Thoracic aorta (tissue), 2 donors: ENCODE data around the gene CYP24A1. TPM values are rescaled to one million over a fixed set of nuclear protein-coding genes. Genes with fewer than 3 reads are reported as not detected.

Source experiments
- ATAC-seq: fragments of 150-250 bp; one replicate; pipeline ENCODE4 v1.8.0; 2017; ENCODE audit warnings: low read depth; ENCODE audit not compliant: insufficient number of reproducible peaks, low FRiP score
- DNase-seq: peaks from one replicate; pipeline ENCODE4 v3.0.0-alpha.2; 2020; ENCODE audit warnings: low spot score
- H3K27ac ChIP-seq, 2 donors: fragments of 200-600 bp; sonication (generic); 1 replicate in 1 of 2; 2 replicates in 1 of 2; pipeline ENCODE4 v1.5.1; 2016; ENCODE audit warnings: mild to moderate bottlenecking in 2 of 2, moderate library complexity in 2 of 2
- H3K27me3 ChIP-seq: fragments of 200-600 bp; sonication (generic); replicated peaks from 2 replicates; pipeline ENCODE4 v1.6.0; 2016; ENCODE audit warnings: mild to moderate bottlenecking; ENCODE audit not compliant: insufficient read depth
- H3K36me3 ChIP-seq: fragments of 200-600 bp; sonication (generic); one replicate; pipeline ENCODE4 v1.5.1; 2016
- H3K4me1 ChIP-seq, 2 donors: fragments of 200-600 bp; sonication (generic); 1 replicate in 1 of 2; 2 replicates in 1 of 2; pipeline versions ENCODE4 v1.5.1 to v1.6.0; 2016; ENCODE audit warnings: low read depth in 2 of 2, mild to moderate bottlenecking in 1 of 2; ENCODE audit not compliant: control insufficient read depth in 1 of 2
- H3K4me3 ChIP-seq: fragments of 200-600 bp; sonication (generic); 2 replicates; pipeline ENCODE4 v1.5.1; 2016; ENCODE audit warnings: mild to moderate bottlenecking
- H3K9me3 ChIP-seq: fragments of 200-600 bp; sonication (generic); 2 replicates; pipeline ENCODE4 v1.5.1; 2016
- total RNA-seq, 2 donors: library from RNA; depleted of rRNA; stranded (reverse); fragments of >200 nt; gene quantifications; one replicate each; pipeline versions ENCODE4 v1.1.0 to v1.2.3, GENCODE V29; 2016
- TF ChIP-seq, protein P1 (sequence below): fragments of 200-600 bp; sonication (generic); IDR thresholded peaks from one replicate; pipeline ENCODE4 v1.5.1; 2019; ENCODE audit warnings: antibody characterized with exemption

The CYP24A1 gene
- total RNA-seq, 2 donors from 2014 or later = not detected

DNA sequence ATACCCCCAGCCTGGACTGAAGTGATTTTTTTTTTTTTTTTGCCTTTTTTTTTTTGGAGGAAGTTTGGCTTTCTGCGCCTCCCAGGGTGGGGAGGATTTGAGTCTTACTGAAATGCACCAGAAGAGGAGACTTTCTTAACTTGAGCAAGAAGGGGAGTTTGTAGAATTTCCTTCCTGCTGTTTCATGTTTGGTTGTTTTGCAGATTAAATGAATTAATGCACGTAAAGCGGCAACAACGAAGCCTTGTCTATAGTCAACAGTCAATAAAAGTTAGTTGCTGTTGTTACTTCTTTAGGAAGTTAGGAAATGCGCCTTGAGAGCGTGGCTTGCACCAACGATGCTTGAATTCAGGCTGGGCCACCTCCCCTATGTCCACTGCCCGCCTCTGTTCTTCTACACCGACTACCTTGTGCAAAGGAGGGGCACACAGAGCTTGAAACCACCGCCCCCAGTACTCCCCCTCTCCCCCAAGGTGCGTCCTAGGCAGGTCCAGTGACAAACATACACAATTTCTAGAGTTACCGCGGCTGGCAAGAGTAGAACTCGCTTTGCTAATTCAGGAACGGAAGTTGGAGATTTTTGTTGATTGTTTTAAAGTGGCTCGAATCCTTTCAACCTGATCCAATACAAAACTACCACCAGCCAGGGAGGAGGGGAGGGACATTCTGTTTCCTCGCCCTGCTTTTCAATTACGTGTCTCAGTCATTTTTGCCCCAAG, 830 bp upstream of the CYP24A1 start:
- Histone ChIP-seq H3K36me3 (no peaks in the 10 kb centered on the region), H3K4me1 (peaks cover 0 to 24% of the 10 kb centered on the region in 2 donors), H3K27me3 (peaks cover 6% of the 10 kb centered on the region), H3K9me3 (no peaks in the 10 kb centered on the region), H3K27ac (no peak overlapping the region), H3K4me3 (peak overlapping the region; percentile 39)
- DNase-seq (no peak), ATAC-seq (no peak)
- TF ChIP-seq, protein P1, sequence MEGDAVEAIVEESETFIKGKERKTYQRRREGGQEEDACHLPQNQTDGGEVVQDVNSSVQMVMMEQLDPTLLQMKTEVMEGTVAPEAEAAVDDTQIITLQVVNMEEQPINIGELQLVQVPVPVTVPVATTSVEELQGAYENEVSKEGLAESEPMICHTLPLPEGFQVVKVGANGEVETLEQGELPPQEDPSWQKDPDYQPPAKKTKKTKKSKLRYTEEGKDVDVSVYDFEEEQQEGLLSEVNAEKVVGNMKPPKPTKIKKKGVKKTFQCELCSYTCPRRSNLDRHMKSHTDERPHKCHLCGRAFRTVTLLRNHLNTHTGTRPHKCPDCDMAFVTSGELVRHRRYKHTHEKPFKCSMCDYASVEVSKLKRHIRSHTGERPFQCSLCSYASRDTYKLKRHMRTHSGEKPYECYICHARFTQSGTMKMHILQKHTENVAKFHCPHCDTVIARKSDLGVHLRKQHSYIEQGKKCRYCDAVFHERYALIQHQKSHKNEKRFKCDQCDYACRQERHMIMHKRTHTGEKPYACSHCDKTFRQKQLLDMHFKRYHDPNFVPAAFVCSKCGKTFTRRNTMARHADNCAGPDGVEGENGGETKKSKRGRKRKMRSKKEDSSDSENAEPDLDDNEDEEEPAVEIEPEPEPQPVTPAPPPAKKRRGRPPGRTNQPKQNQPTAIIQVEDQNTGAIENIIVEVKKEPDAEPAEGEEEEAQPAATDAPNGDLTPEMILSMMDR = no peak

DNA sequence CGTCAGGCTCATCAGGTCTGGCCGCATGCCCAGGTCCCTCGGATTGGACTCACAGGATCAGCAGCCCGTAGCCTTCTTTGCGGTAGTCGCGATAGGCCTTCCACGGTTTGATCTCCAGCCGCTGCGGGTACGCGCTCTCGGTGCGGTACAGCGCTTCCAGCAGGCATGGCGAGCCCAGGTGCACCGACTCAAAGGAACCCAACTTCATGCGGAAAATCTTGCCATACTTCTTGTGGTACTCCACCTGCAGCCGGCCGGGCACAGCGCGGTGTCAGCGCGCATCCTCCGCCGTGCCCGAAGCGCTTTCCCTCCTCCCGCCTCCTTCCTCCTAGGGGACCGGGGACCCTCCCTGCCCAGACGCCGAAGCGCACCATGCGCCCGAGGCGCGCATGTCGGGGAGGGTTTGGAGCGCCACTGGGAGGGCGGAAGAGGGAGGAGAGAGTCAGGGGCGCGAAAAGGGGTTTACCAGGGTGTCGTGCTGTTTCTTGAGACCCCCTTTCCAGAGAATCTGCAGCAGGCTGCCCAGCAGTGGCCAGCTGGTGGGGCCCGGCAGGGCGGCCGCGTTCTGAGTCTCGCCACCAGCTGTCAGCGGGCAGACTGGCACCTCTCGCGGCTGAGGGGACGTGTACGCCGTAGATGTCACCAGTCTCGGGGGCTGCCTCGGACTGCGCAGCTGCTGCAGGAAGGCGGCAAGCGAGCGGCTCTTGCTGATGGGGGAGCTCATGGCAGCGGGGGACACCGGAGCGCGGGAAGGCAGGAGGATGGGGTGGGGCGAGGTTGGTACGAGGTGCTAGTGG, 732 bp downstream of the CYP24A1 start:
- DNase-seq (no peak), ATAC-seq (no peak)
- no peaks in the 10 kb centered on the region for H3K36me3 ChIP-seq
- H3K9me3 ChIP-seq = no peaks in the 10 kb centered on the region
- H3K4me3 ChIP-seq = no peak overlapping the region
- H3K27me3 ChIP-seq = peaks cover 6% of the 10 kb centered on the region
- H3K4me1 ChIP-seq = peaks cover 0 to 24% of the 10 kb centered on the region in 2 donors
- TF ChIP-seq, protein P1 = no peak
- H3K27ac ChIP-seq = no peak overlapping the region

DNA sequence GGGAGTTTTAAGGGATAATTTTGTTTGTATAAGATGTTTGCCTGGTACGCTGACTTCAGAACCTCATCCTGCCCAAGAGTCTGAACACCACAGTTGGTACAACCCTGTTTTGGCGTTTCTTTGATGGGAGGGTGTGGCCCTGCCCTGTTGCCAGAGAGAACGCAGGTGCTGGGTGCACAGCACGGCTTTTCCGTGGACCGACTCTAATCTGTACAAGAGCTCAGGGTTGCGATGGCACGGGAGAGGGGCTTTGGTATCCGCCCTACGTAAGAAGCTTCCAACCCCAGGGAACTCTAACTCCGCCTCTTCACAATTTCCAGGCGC, 1.3 kb downstream of the CYP24A1 start:
- TF ChIP-seq, protein P1 = no peak
- no peak for DNase-seq
- Histone ChIP-seq H3K4me3 (no peak overlapping the region), H3K36me3 (no peaks in the 10 kb centered on the region), H3K4me1 (peaks cover 0 to 24% of the 10 kb centered on the region in 2 donors), H3K27me3 (peaks cover 6% of the 10 kb centered on the region), H3K27ac (no peak overlapping the region), H3K9me3 (no peaks in the 10 kb centered on the region)
- no peak for ATAC-seq

DNA sequence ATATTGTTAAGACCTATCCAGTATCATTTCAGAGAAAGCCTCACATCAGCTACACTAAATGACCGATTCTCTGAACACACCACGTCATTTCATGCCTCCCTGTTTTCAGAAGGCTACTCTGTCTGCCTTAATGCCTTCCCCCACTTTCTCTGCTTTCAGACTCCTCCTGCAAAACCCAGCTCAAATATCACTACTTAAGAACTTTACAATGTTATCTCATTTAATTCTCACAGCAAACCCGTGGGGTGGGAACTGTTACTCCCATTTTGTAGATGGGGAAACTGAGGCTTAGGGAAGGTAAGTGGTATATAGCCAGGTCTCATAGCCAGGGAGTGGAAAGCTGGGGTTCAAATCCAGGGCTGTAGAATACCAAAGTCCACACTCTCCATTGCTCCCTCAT, 2.8 kb downstream of the CYP24A1 start:
- no peak for ATAC-seq
- Histone ChIP-seq H3K27me3 (peaks cover 6% of the 10 kb centered on the region), H3K9me3 (no peaks in the 10 kb centered on the region), H3K4me1 (peaks cover 0 to 24% of the 10 kb centered on the region in 2 donors), H3K27ac (no peak overlapping the region), H3K36me3 (no peaks in the 10 kb centered on the region), H3K4me3 (no peak overlapping the region)
- no peak for DNase-seq
- TF ChIP-seq, protein P1 = no peak

DNA sequence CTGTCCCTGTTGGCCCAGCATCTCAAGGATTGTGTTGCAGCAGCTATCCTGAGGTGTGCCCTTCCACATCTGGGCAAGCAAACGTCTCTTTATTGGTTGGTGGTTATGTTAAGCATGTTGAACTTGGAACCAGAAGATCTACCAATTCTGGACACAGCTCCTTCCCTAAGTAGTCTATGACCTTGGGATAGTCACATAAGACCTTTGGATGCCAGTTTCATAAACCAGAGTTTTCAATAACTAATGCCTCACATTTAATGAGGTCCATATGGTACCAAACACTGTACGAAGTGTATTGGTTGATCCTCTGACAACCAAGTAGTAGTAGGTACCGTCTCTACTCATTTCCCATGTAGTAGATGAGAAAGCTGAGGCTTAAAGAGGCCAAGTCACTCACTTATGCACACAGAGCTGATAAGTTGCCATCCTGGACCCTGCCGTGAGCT, 3.7 kb downstream of the CYP24A1 start:
- no peak for ATAC-seq
- Histone ChIP-seq H3K36me3 (no peaks in the 10 kb centered on the region), H3K27ac (no peak overlapping the region), H3K9me3 (no peaks in the 10 kb centered on the region), H3K27me3 (peaks cover 6% of the 10 kb centered on the region), H3K4me1 (peaks cover 0 to 24% of the 10 kb centered on the region in 2 donors), H3K4me3 (no peak overlapping the region)
- TF ChIP-seq, protein P1 = no peak
- no peak for DNase-seq
